GOT3 (cell line): ENCODE results near the gene SLC2A8.

Experiments used
- DNase-seq: peaks from one replicate; lab custom pipeline; 2025; ENCODE audit warnings: mixed read lengths; lab: John Stamatoyannopoulos, UW

Gene SLC2A8

GRCh38 chr9:127402401-127403090 lies 5.6 kb downstream of the SLC2A8 start:
- DNase-seq = no peak

- DNase-seq = no peak
Measured at GRCh38 chr9:127403507-127404192, 6.7 kb downstream of the SLC2A8 start.

GRCh38 chr9:127404631-127405030 lies 7.7 kb downstream of the SLC2A8 start:
- DNase-seq = no peak

GRCh38 chr9:127405344-127406125 lies 8.6 kb downstream of the SLC2A8 start:
- no peak for DNase-seq

GRCh38 chr9:127406799-127407491 lies 10.0 kb downstream of the SLC2A8 start:
- no peak for DNase-seq

- DNase-seq = no peak
Measured at GRCh38 chr9:127407492-127407843, 10.5 kb downstream of the SLC2A8 start.

GRCh38 chr9:127411122-127411521 lies 14.2 kb downstream of the SLC2A8 start:
- DNase-seq = no peak

- DNase-seq = no peak
Measured at GRCh38 chr9:127415141-127415540, 18.2 kb downstream of the SLC2A8 start.

GRCh38 chr9:127415657-127416056 lies 18.7 kb downstream of the SLC2A8 start:
- DNase-seq = no peak

- DNase-seq = no peak
Measured at GRCh38 chr9:127417131-127418036, 20.4 kb downstream of the SLC2A8 start.

GRCh38 chr9:127418037-127418471 lies 21.1 kb downstream of the SLC2A8 start:
- no peak for DNase-seq

GRCh38 chr9:127419348-127419747 lies 22.4 kb downstream of the SLC2A8 start:
- no peak for DNase-seq

GRCh38 chr9:127421057-127421456 lies 24.1 kb downstream of the SLC2A8 start:
- DNase-seq = no peak

- no peak for DNase-seq
Measured at GRCh38 chr9:127422133-127422782, 25.3 kb downstream of the SLC2A8 start.

GRCh38 chr9:127422787-127423186 lies 25.8 kb downstream of the SLC2A8 start:
- no peak for DNase-seq

GRCh38 chr9:127423476-127423933 lies 26.5 kb downstream of the SLC2A8 start:
- DNase-seq = no peak

GRCh38 chr9:127423934-127424675 lies 27.1 kb downstream of the SLC2A8 start, which contains the start of gene ZNF79:
ZNF79 (plus strand) TSS chr9:127424382; CDS start chr9:127424788, 406 bp downstream.
- peak; percentile 66 for DNase-seq

GRCh38 chr9:127424676-127424999 lies 27.7 kb downstream of the SLC2A8 start:
- DNase-seq = no peak

GRCh38 chr9:127426756-127427155 lies 29.8 kb downstream of the SLC2A8 start:
- no peak for DNase-seq

- no peak for DNase-seq
Measured at GRCh38 chr9:127428348-127428747, 31.4 kb downstream of the SLC2A8 start.
